K562 (cell line): ENCODE results near the gene PLEKHF1. TPM values are rescaled to one million over a fixed set of nuclear protein-coding genes. Genes with fewer than 3 reads are reported as not detected.

ENCODE experiments used
- ATAC-seq: fragments of 200-7000 bp; cut with Tn5 transposase; 3 replicates; pipeline ENCODE4 v1.9.1; 2020; ENCODE audit warnings: moderate library complexity
- BruUV-seq: library from RNA; stranded (reverse); fragments of 400-500 nt; replicated peaks from 2 replicates; lab custom pipeline; 2021; lab: Mats Ljungman, UMichigan
- CTCF ChIA-PET: fragments of 300-600 bp; formaldehyde crosslinking; extraction: SDS; loops from one replicate; lab custom pipeline; 2021; ENCODE audit warnings: low intra/inter-chr PET ratio; lab: Yijun Ruan, JAX
- POLR2A ChIA-PET: fragments of 300-600, 350-650 bp; sonication (Branson Sonifier 250); formaldehyde crosslinking; extraction: SDS; loops from one replicate; lab custom pipeline; 2021; ENCODE audit warnings: antibody characterized with exemption, inconsistent platforms; lab: Yijun Ruan, JAX
- DNase-seq, 4 experiments: peaks; one replicate each; pipeline versions ENCODE4 v3.0.0 to v3.0.0-alpha.2; 2011 to 2018; ENCODE audit warnings: low spot score in 3 of 4, mixed read lengths in 3 of 4; ENCODE audit errors: extremely low read depth in 1 of 4
- FAIRE-seq: peaks from 2 replicates; lab custom pipeline; 2011; peaks lifted over from hg19 to GRCh38; lab: Jason Lieb, UNC
- H2AFZ ChIP-seq: 2 replicates; pipeline ENCODE4 v1.6.0; 2011; ENCODE audit warnings: low read depth, low read length, control low read depth, inconsistent platforms
- H3K27ac ChIP-seq: fragments of 200-600 bp; 3 replicates; pipeline ENCODE4 v1.8.0; 2011; ENCODE audit warnings: low read depth, mild to moderate bottlenecking, control low read depth, inconsistent platforms, low read length, moderate library complexity, mixed read lengths; ENCODE audit errors: extremely low read depth
- H3K27me3 ChIP-seq, 2 experiments: fragments of 300-600 bp in 1 of 2; 2 replicates in 1 of 2; 3 replicates in 1 of 2; pipeline versions ENCODE4 v1.6.0 to v1.8.0; 2011; ENCODE audit warnings: inconsistent platforms in 2 of 2, low read length in 2 of 2, mild to moderate bottlenecking in 1 of 2, mixed read lengths in 1 of 2, moderate library complexity in 1 of 2; ENCODE audit not compliant: control insufficient read depth in 2 of 2, insufficient read depth in 2 of 2
- H3K36me3 ChIP-seq: fragments of 300-600 bp; 3 replicates; pipeline ENCODE4 v1.8.0; 2011; ENCODE audit warnings: mild to moderate bottlenecking, low read length, inconsistent platforms; ENCODE audit not compliant: control insufficient read depth, insufficient read depth
- H3K4me1 ChIP-seq, 2 experiments: fragments of 200-600 bp in 1 of 2; replicated peaks in 1 of 2; 2 replicates in 1 of 2; 3 replicates in 1 of 2; pipeline versions ENCODE4 v1.5.1 to v1.8.0; 2011; ENCODE audit warnings: inconsistent platforms in 2 of 2, low read length in 2 of 2, mild to moderate bottlenecking in 1 of 2, mixed read lengths in 1 of 2, moderate library complexity in 1 of 2; ENCODE audit not compliant: control insufficient read depth in 2 of 2, insufficient read depth in 2 of 2
- H3K4me2 ChIP-seq: 2 replicates; pipeline ENCODE4 v1.6.1; 2011; ENCODE audit warnings: low read length, control low read depth, inconsistent platforms, mixed read lengths; ENCODE audit not compliant: insufficient read depth
- H3K4me3 ChIP-seq: fragments of 200-600 bp; sonication (generic), shearing (Covaris generic); 2 replicates; pipeline ENCODE4 v1.5.1; 2016; ENCODE audit warnings: control low read depth, inconsistent platforms
- H3K79me2 ChIP-seq: fragments of 200-600 bp; 3 replicates; pipeline ENCODE4 v1.8.0; 2011; ENCODE audit warnings: low read length, inconsistent platforms; ENCODE audit not compliant: control insufficient read depth, insufficient read depth
- H3K9ac ChIP-seq, 2 experiments: 2 replicates each; pipeline versions ENCODE4 v1.6.0 to v1.6.1; 2011; ENCODE audit warnings: low read depth in 2 of 2, low read length in 2 of 2, control low read depth in 1 of 2, inconsistent platforms in 1 of 2, mild to moderate bottlenecking in 1 of 2, mixed read lengths in 1 of 2; ENCODE audit not compliant: insufficient read depth in 1 of 2
- H3K9me1 ChIP-seq: one replicate; pipeline ENCODE4 v1.6.0; 2011; ENCODE audit warnings: inconsistent platforms, mild to moderate bottlenecking, low read length, moderate library complexity; ENCODE audit not compliant: control insufficient read depth, insufficient read depth
- H3K9me3 ChIP-seq: replicated peaks from 2 replicates; pipeline ENCODE4 v1.5.1; 2011; ENCODE audit warnings: low read depth, low read length, inconsistent platforms; ENCODE audit not compliant: control insufficient read depth, insufficient read depth
- H4K20me1 ChIP-seq: replicated peaks from 2 replicates; pipeline ENCODE4 v1.6.1; 2011; ENCODE audit warnings: low read length, inconsistent platforms, mixed read lengths; ENCODE audit not compliant: control insufficient read depth, insufficient read depth
- BCL6 ChIP-seq: fragments of 250-450 bp; sonication (Bioruptor Pico); IDR thresholded peaks from 2 replicates; pipeline ENCODE4 v1.4.0; 2020
- CXXC5 ChIP-seq: fragments of 250-450 bp; sonication (Bioruptor Pico); IDR thresholded peaks from 2 replicates; pipeline ENCODE4 v1.8.0; 2022; ENCODE audit warnings: inconsistent platforms, mild to moderate bottlenecking, moderate library complexity
- DMBX1 ChIP-seq: fragments of 250-450 bp; sonication (Bioruptor Pico); IDR thresholded peaks from 2 replicates; pipeline ENCODE4 v1.8.0; 2022; ENCODE audit warnings: inconsistent platforms, mild to moderate bottlenecking, moderate library complexity, borderline replicate concordance
- HDAC2 ChIP-seq: fragments of 450-650 bp; IDR thresholded peaks from 2 replicates; pipeline ENCODE4 v1.6.1; 2016; ENCODE audit warnings: mild to moderate bottlenecking
- MAZ ChIP-seq, 2 experiments: fragments of 450-650 bp in 1 of 2; sonication (generic) in 1 of 2; formaldehyde crosslinking; IDR thresholded peaks in 1 of 2; conservative IDR thresholded peaks in 1 of 2; 2 replicates each; pipeline versions ENCODE4 v1.4.0 to v1.5.0; 2020; ENCODE audit warnings: mild to moderate bottlenecking in 1 of 2, missing genetic modification reagents in 1 of 2
- NR2C2 ChIP-seq, 2 experiments: fragments of 200-800 bp in 1 of 2; sonication (Bioruptor generic) in 1 of 2; sonication (generic) in 1 of 2; formaldehyde crosslinking in 1 of 2; IDR thresholded peaks; 2 replicates each; pipeline versions ENCODE4 v1.6.1 to v1.8.0; 2016 to 2022; ENCODE audit warnings: mild to moderate bottlenecking in 1 of 2, missing compliant biosample characterization in 1 of 2, missing genetic modification characterization in 1 of 2, missing genetic modification reagents in 1 of 2
- TCFL5 ChIP-seq: fragments of 250-450 bp; sonication (Bioruptor Pico); conservative IDR thresholded peaks from 2 replicates; pipeline ENCODE4 v1.6.1; 2021; ENCODE audit warnings: mild to moderate bottlenecking, moderate library complexity, matching md5 sums
- TEAD1 ChIP-seq, 2 experiments: fragments of 450-650 bp in 1 of 2; sonication (generic) in 1 of 2; formaldehyde crosslinking; IDR thresholded peaks; 2 replicates each; pipeline versions ENCODE4 v1.4.0 to v1.8.0; 2020 to 2022; ENCODE audit warnings: mild to moderate bottlenecking in 2 of 2, missing genetic modification reagents in 1 of 2
- TEAD2 ChIP-seq: fragments of 450-650 bp; IDR thresholded peaks from 2 replicates; pipeline ENCODE4 v1.6.1; 2016; ENCODE audit warnings: missing genetic modification characterization, control low read depth, missing compliant biosample characterization
- TGIF2 ChIP-seq: sonication (generic); formaldehyde crosslinking; IDR thresholded peaks from 2 replicates; pipeline ENCODE4 v1.8.1; 2022; ENCODE audit warnings: mild to moderate bottlenecking, missing genetic modification reagents, moderate library complexity
- THAP12 ChIP-seq: fragments of 250-450 bp; sonication (Bioruptor Pico); IDR thresholded peaks from 2 replicates; pipeline ENCODE4 v1.9.0; 2021; ENCODE audit warnings: mild to moderate bottlenecking, inconsistent platforms
- ZNF263 ChIP-seq: sonication (generic); formaldehyde crosslinking; IDR thresholded peaks from 2 replicates; pipeline ENCODE4 v1.8.0; 2022; ENCODE audit warnings: mild to moderate bottlenecking, missing genetic modification reagents, borderline replicate concordance
- ZNF3 ChIP-seq: fragments of 250-450 bp; sonication (Bioruptor Pico); IDR thresholded peaks from 2 replicates; pipeline ENCODE4 v1.5.0; 2021; ENCODE audit warnings: mild to moderate bottlenecking, moderate library complexity
- ZNF395 ChIP-seq: fragments of 200-800 bp; sonication (Bioruptor generic); IDR thresholded peaks from 2 replicates; pipeline ENCODE4 v1.6.1; 2017; ENCODE audit warnings: missing genetic modification characterization, missing compliant biosample characterization
- ZNF644 ChIP-seq: fragments of 200-800 bp; sonication (Bioruptor generic); IDR thresholded peaks from 2 replicates; pipeline ENCODE4 v1.6.1; 2016; ENCODE audit warnings: low read depth, missing genetic modification characterization, missing compliant biosample characterization
- ZNF740 ChIP-seq, 3 experiments: fragments of 200-800 bp in 1 of 3; sonication (Bioruptor generic) in 1 of 3; sonication (generic) in 1 of 3; formaldehyde crosslinking in 1 of 3; IDR thresholded peaks; 2 replicates each; pipeline versions ENCODE4 v1.6.1 to v1.8.0; 2016 to 2022; ENCODE audit warnings: mild to moderate bottlenecking in 2 of 3, missing compliant biosample characterization in 2 of 3, missing genetic modification characterization in 2 of 3, missing genetic modification reagents in 1 of 3
- WGBS: fragments of 100-300 bp; shearing (Covaris generic); methylation state at CpG from one replicate; pipeline ENCODE4 v1.1.6; 2016; ENCODE audit warnings: low coverage, mixed read lengths; ENCODE audit not compliant: insufficient coverage; ENCODE audit errors: missing lambda C conversion rate; 5-methylcytosine and 5-hydroxymethylcytosine counted together
- in situ Hi-C: fragments of 300-500 bp; cut with MboI; formaldehyde crosslinking; loops from 4 replicates; pipeline ENCODE4 v1.15.0; 2018; ENCODE audit warnings: inconsistent platforms, mixed read lengths
- intact Hi-C: fragments of 100-400 bp; cut with micrococcal nuclease; formaldehyde crosslinking; loops from 2 replicates; pipeline ENCODE4 v1.14.2; 2022
- polyA plus RNA-seq, 8 experiments: library from polyadenylated mRNA; depleted of rRNA in 4 of 8; stranded (reverse) in 5 of 8; unstranded in 3 of 8; fragments of >200 nt; fragmentation: Nextera tagmentation in 2 of 8; fragmentation: Illumina TruSeq in 1 of 8; extraction: Ambion mirVana in 2 of 8; extraction: Trizol in 1 of 8; gene quantifications; 2 replicates each; pipeline versions ENCODE4 v1.2.1 to v1.2.3, GENCODE V29; 2011 to 2014; ENCODE audit warnings: inconsistent platforms in 1 of 8, missing spikeins in 1 of 8
- total RNA-seq, 7 experiments: library from RNA; depleted of rRNA in 6 of 7; stranded (reverse); fragments of >200 nt in 6 of 7; fragmentation: Illumina TruSeq in 2 of 7; extraction: Trizol in 2 of 7; gene quantifications; 2 replicates each; pipeline versions ENCODE4 v1.2.1 to v1.2.3, GENCODE V29; 2011 to 2021; ENCODE audit warnings: low replicate concordance in 1 of 7

Gene PLEKHF1
- total and polyA plus RNA-seq, 9 of the 15 experiments (the other 6 are each of a cell fraction or from before 2014, with no cell fraction given): 0.07 to 13.4 (median 3.9) TPM; not detected in 1

GRCh38 chr19:29643361-29643935 lies 21.8 kb upstream of the PLEKHF1 start:
- H2AFZ ChIP-seq: no peak overlapping the region
- CTCF ChIA-PET: no interaction called here
- H3K27ac ChIP-seq: no peak overlapping the region
- H3K79me2 ChIP-seq: no peaks in the 10 kb centered on the region
- no peaks in the 10 kb centered on the region for H3K27me3 ChIP-seq
- in situ Hi-C loops (no loop called here), intact Hi-C loops (no loop called here)
- no peak overlapping the region for H3K4me3 ChIP-seq
- DNase-seq (no peak), FAIRE-seq (no peak), ATAC-seq (no peak)
- H4K20me1 ChIP-seq: no peaks in the 10 kb centered on the region
- peaks cover 0 to 14% of the 10 kb centered on the region in 2 experiments; a peak in 4 of 5 replicates for H3K4me1 ChIP-seq
- BruUV-seq: no TSS peak
- H3K9me3 ChIP-seq: no peaks in the 10 kb centered on the region
- H3K4me2 ChIP-seq: no peak overlapping the region
- POLR2A ChIA-PET: interaction anchor here (0.6 kb wide), 1 partner anchor 16 kb away, joined by 3 read pairs; no protein-coding TSS in a partner anchor
- no peak overlapping the region; a peak in 1 of 4 replicates for H3K9ac ChIP-seq
- WGBS: 54% methylated on average over 7 of the region's 7 CpGs
- no peaks in the 10 kb centered on the region for H3K9me1 ChIP-seq
- no peaks in the 10 kb centered on the region for H3K36me3 ChIP-seq
- TF ChIP-seq DMBX1 (CRISPR knock-in tag) (peak; percentile 64; the same call in 1 of the 2 replicates), TEAD1 (CRISPR knock-in tag; IDR thresholded peaks at IDR 0.05) (peak in 1 of 2 experiments; percentile 79; a peak in 1 of 4 replicates), THAP12 (CRISPR knock-in tag) (no peak), TGIF2 (CRISPR knock-in tag) (no peak), TCFL5 (CRISPR knock-in tag) (peak; percentile 76; the same call in 1 of the 2 replicates), ZNF395 (CRISPR knock-in tag) (peak; percentile 84), HDAC2 (no peak), MAZ (CRISPR knock-in tag; conservative IDR thresholded peaks at IDR 0.05 in 1 of 2, IDR thresholded peaks at IDR 0.05 in 1 of 2) (no peak), ZNF263 (CRISPR knock-in tag) (no peak), CXXC5 (peak; percentile 45; the same call in 1 of the 2 replicates), ZNF740 (CRISPR knock-in tag; IDR thresholded peaks at IDR 0.05) (no peak), ZNF740 (tag; IDR thresholded peaks at IDR 0.05) (peak in 1 of 2 experiments; percentile 79; a peak in 2 of 4 replicates), BCL6 (CRISPR knock-in tag) (peak; percentile 63; the same call in 1 of the 2 replicates), TEAD2 (tag) (peak; percentile 68), NR2C2 (CRISPR knock-in tag; IDR thresholded peaks at IDR 0.05) (no peak), NR2C2 (tag; IDR thresholded peaks at IDR 0.05) (peak; percentile 30; the same call in 1 of the 2 replicates), ZNF644 (tag) (peak; percentile 77; the same call in 1 of the 2 replicates), ZNF3 (no peak)
